HTR-8/SVneo (cell line): Measurements from ENCODE around the gene ANKS4B.
"Not testable (repeated sequence)": the region's sequence is repeated elsewhere in the genome, so short reads cannot be mapped to it uniquely, and the experiment has no call there.

ENCODE experiments used
- DNase-seq: peaks from one replicate; pipeline ENCODE4 v3.0.0; 2011; ENCODE audit warnings: low spot score, mixed read lengths; ENCODE audit not compliant: insufficient read length
- FAIRE-seq: peaks from 2 replicates; lab custom pipeline; 2011; peaks lifted over from hg19 to GRCh38; lab: Jason Lieb, UNC

Gene ANKS4B

GRCh38 chr16:21214086-21214485, 19.4 kb upstream of the ANKS4B start:
- FAIRE-seq, result no peak
- no peak for DNase-seq

- no peak for FAIRE-seq
Measured at GRCh38 chr16:21217121-21217520, 16.4 kb upstream of the ANKS4B start.

GRCh38 chr16:21218153-21218552, 15.3 kb upstream of the ANKS4B start:
- DNase-seq (no peak), FAIRE-seq (no peak)

More at GRCh38 chr16:21217121-21217520, 16.4 kb upstream of the ANKS4B start:
- no peak for DNase-seq

DNA sequence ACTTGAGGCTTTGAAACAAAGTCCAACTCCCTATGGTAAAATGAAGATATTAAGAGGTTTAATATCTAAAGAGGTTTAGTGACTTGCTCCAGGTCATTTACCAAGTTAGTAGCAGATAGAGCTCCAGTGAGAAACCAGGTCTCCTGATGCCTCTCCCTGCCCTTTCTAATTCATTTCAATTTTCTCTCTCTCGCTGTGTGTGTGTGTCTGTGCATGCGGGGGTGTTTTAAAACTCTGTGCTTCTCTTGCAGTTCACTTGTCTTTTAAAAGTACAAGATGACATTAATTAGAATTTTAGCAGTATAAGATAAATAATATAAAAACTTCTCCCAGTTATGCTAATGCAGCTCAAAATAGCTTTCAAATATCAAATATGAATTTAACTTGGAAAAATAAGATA, 13.9 kb upstream of the ANKS4B start:
- no peak for DNase-seq
- no peak for FAIRE-seq

GRCh38 chr16:21222495-21223337, 10.8 kb upstream of the ANKS4B start:
- no peak for FAIRE-seq
- no peak for DNase-seq

GRCh38 chr16:21223787-21224186, 9.7 kb upstream of the ANKS4B start:
- FAIRE-seq, result no peak
- DNase-seq, result no peak

- FAIRE-seq (no peak), DNase-seq (no peak)
Measured at GRCh38 chr16:21224800-21225199, 8.7 kb upstream of the ANKS4B start.

- DNase-seq (no peak), FAIRE-seq (no peak)
Measured at GRCh38 chr16:21226749-21227148, 6.8 kb upstream of the ANKS4B start.

GRCh38 chr16:21227866-21228265, 5.6 kb upstream of the ANKS4B start:
- DNase-seq (no peak), FAIRE-seq (no peak)

GRCh38 chr16:21228361-21228872, 5.1 kb upstream of the ANKS4B start:
- FAIRE-seq, result no peak
- no peak for DNase-seq

DNA sequence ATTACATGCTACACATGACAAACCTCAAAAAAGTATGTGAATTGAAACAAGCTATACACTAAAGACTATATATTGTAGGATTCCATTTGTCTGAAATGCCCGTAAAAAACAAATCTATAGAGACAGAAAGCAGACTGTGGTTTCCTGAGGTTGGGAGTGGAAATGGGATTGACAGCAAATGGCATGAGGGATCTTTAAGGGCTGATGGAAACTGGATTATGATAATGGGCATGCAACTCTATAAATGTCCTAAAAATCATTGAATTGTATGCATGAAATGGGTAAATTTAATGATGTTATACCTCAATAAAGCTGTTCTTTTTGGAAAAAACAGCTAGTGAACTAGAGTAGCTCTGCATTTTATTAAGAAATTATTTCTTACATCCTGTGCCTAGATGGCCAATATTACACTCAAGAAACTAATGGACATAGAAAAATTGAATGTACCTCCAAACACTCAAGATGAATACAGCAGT, 416 bp upstream of the ANKS4B start:
- FAIRE-seq, result no peak
- no peak for DNase-seq

DNA sequence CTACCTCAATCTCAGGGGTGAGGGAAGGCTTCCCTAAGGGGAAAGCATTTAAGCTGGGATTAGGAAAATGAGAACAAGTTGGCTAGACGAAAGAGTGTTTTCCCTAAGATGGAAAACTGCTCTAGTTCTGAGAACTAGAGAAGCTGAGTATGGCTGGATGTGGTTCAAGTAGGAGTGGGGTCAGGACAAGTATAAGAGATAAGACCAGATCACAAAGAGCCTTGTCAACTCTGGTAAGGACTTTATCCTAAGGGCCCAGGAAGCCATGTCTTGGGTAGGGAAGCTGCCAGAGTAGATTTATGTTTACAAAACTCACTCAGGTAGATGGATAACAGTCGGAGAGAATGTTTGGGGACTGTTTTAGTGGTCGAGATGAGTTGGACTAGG, 1.7 kb downstream of the ANKS4B start:
- FAIRE-seq, result no peak
- DNase-seq, result no peak

- FAIRE-seq (no peak), DNase-seq (no peak)
Measured at GRCh38 chr16:21236831-21237230, 3.3 kb downstream of the ANKS4B start.

DNA sequence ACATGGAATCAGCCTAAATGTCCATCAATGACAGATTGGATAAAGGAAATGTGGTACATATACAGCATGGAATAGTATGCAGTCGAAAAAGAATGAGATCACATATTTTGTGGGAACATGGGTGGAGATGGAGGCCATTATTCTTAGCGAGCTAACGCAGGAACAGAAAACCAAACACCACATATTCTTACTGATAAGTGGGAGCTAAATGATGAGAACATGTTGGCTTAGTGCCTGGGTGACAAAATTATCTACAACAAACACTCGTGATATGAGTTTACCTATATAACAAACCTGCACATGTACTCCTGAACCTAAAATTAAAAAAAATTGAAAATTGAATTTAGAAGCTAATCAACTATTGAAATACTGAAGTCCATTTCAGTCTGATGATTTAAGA, 6.1 kb downstream of the ANKS4B start:
- no peak for FAIRE-seq
- no peak for DNase-seq

GRCh38 chr16:21242756-21243155, 9.3 kb downstream of the ANKS4B start:
- DNase-seq (no peak), FAIRE-seq (no peak)

DNA sequence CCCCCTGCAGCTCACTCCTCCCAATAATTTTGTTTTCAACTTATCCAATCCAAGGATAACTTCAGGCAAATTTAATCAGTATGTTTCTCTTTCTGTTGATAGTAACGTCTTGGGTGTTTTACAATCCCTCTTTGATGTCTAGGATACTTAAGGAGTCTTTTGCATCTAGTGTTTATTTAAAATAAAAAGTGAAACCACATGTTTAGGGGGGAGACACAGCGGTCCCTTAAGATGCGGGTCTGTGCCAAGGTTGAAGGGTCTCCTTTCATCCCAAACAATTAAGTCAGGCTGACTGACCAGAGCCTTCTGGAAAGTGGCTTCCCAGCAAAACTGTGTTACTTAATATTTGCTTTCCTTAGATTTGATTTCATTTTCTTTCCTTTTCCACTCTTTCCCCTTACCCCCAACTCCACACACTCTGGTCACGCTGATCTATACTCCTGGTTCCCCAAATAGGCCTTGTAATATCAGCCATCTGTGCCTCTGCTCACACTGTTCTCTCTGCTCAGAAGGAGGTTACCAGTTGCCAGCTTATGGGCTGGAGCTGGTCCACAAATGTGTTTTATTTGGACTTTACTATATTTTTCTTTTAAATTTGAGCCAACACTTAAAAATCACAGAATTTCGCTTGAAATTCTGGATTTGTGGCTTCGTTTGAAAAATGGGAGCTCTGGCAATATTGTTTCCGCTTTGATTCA, 11.2 kb downstream of the ANKS4B start:
- no peak for DNase-seq
- no peak for FAIRE-seq

DNA sequence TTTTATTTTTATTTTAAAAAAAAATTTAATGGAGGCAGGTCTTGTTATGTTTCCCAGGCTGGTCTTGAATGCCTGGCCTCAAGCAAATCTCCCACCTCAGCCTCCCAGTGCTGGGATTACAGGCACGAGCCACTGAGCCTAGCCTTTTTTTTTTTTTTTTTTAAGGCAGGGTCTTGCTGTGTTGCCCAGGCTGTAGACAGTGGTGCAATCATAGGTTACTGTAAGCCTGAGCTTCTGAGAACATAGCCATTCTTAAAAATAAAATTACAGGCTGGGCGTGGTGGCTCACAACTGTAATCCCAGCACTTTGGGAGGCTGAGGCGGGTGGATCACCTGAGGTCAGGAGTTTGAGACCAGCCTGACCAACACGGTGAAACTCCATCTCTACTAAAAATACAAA, 14.7 kb downstream of the ANKS4B start:
- not testable (repeated sequence) for FAIRE-seq, DNase-seq

DNA sequence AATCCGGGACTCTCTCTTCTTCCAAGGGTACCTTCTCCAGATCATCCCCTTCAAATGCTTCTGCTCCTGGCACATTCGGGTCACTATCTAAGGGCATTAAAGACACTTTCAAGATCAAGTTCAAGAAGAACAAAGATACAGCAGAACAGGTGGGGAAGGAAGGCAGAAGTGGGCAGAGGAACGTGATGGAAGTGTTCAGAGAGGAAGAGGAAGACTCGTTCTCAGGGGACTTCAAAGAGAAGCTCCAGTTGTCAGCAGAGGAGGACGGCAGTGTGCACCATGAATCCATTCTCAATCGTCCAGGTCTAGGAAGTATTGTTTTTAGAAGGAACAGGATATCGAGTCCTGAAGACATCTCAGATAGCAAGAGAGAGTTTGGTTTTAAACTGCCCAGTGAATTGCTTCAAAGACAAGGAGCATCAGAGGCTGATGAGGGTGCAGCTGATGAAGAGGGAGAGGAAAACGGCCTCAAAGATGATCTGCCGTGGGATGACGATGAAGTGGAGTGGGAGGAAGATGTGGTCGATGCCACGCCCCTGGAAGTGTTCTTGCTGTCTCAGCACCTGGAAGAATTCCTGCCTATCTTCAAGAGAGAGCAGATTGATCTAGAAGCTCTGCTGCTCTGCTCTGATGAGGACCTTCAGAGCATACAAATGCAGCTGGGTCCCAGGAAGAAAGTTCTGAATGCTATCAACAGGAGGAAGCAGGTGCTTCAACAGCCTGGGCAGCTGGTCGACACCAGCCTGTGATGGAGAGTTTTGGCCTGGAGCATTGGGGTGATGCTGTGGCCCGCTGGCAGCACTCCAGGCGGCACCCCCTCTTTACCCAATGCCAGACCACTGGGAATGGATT, 16.8 kb downstream of the ANKS4B start:
- DNase-seq (no peak), FAIRE-seq (no peak)

GRCh38 chr16:21253470-21253869, 20.0 kb downstream of the ANKS4B start:
- FAIRE-seq, result no peak
- DNase-seq, result no peak

DNA sequence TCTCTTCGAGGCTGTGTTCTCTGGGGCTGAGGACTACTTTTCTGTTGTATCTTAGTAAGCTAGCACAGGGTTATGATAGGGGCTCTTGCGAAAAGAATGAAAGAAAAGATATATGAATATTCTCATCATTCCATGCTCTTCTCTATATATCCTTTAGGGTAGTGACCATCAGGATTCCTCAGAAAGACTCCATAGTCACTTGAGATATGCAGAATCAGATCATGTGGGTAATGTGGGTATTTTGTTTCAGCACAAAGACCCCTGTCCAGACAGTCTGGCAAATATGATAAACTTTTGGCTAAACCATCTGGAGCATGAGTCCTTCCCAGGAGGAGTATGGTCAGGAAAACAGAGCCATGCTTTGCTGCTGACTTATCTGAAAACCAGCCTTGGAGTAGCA, 23.1 kb downstream of the ANKS4B start:
- DNase-seq (no peak), FAIRE-seq (no peak)
